Aortic smooth muscle cell (primary cell): ENCODE measurements around the gene WNT2. TPM values are rescaled to one million over a fixed set of nuclear protein-coding genes. Genes with fewer than 3 reads are reported as not detected.

Experiments
- total RNA-seq: library from RNA; depleted of rRNA; stranded (reverse); fragments of >200 nt; gene quantifications from 2 replicates; pipeline ENCODE4 v1.2.3, GENCODE V29; 2014

Gene WNT2
- total RNA-seq: not detected in 2 replicates

DNA sequence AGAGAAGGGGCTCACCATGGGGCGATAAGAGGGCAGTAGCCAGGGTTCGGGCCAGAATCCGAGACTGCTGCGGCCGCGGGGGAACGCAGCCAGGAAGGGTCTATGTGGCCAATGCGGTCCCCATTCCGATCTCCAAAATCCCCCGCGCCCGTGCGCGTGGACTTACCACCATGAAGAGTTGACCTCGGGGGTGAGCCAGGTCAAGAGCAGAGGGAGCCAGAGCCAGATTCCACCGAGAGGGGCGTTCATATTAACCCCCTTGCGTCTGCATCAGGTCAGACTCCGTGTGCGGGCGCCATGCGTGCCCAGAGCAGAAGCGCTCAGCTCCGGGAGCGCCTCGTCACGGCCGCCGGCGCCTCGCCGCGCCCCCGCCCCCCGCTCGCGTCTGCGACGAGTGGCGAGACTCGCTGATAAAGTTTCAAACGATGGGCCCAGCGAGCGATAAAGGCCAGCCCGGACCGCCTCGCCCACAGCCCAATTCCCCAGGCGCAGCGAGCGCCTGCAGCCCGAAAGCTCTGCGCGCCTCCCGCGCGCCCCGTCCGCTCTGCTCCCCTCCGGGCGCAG lies at the start of gene WNT2:
WNT2 (minus strand) TSS at position 318 of the 564 bp plus-strand sequence; CDS start at position 249, 69 bp downstream.

Other genes starting within 250 kb of the WNT2 start
- gene ASZ1, start 104.4 kb upstream of the WNT2 start, total RNA-seq: not detected in 2 replicates
- gene CFTR, start 157.0 kb upstream of the WNT2 start, total RNA-seq: not detected in 2 replicates